Ishikawa (cell line): ENCODE data around the gene COL16A1.

Source experiments
- CREB1 ChIP-seq: IDR thresholded peaks from 2 replicates; pipeline ENCODE4 v1.6.1; 2012; ENCODE audit warnings: low read depth
- MAX ChIP-seq: IDR thresholded peaks from 2 replicates; pipeline ENCODE4 v1.6.1; 2012
- REST ChIP-seq: IDR thresholded peaks from 2 replicates; pipeline ENCODE4 v1.6.1; 2012; ENCODE audit warnings: low read depth, mild to moderate bottlenecking
- TAF1 ChIP-seq: IDR thresholded peaks from 2 replicates; pipeline ENCODE4 v1.6.1; 2012; ENCODE audit warnings: low read depth, mild to moderate bottlenecking
- ZBTB7A ChIP-seq: IDR thresholded peaks from 2 replicates; pipeline ENCODE4 v1.6.1; 2012; ENCODE audit warnings: low read depth

DNA sequence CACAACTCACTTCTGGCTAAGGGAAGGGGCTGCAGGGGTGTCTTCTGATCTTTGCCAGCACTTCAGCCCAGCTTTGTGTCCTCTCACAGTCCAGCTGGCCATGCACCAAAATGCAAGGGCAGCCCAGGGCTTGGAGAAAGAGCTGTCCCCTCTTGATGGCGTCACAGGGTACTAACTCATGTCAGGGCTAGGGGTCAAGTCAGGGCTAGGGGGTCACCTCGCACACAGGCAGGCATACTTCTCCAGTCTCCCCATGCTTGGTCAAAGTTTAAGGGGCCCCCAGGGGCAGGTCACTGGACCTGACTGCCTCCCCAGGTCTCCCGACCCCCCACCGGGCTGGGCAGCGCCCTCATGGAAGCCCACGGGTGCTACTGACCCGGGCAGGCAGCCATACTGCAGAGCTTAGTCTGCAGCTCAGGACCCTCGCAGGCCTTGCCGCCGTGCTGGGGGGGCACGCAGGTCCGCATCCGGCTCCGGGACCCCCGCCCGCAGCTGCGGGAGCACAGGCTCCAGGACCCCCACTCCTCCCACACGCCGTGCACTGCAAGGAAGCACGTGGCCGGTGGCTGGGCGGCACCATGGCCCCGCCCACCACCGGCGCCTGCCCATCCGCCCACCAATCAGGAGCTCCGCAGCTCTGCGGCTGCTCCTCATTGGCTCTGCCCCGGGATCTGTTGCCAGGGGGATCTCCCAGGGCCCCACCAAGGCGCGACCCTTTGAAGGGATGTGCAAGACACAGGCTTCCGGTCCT is 38.8 kb upstream of the COL16A1 start:
- TF ChIP-seq REST, result no peak
- no peak for TF ChIP-seq CREB1
- TF ChIP-seq ZBTB7A, result 0 out of 2 replicates have a peak, but pooled peaks have one; percentile 27
- TF ChIP-seq MAX, result no peak
- TF ChIP-seq TAF1, result no peak
